NCI-H2171 (cell line): ENCODE results near the gene PRKN.
"Not testable (repeated sequence)": the region's sequence is repeated elsewhere in the genome, so short reads cannot be mapped to it uniquely, and the experiment has no call there.

Source experiments
- DNase-seq: peaks from one replicate; lab custom pipeline; 2025; lab: John Stamatoyannopoulos, UW

PRKN gene

GRCh38 chr6:162443101-162443500, 284.5 kb downstream of the PRKN start:
- DNase-seq, result no peak

- peak; percentile 2 for DNase-seq
Observed at GRCh38 chr6:162442687-162443086, 284.9 kb downstream of the PRKN start.

- no peak for DNase-seq
Observed at GRCh38 chr6:162441991-162442390, 285.6 kb downstream of the PRKN start.

GRCh38 chr6:162438980-162439379, 288.6 kb downstream of the PRKN start:
- no peak for DNase-seq

GRCh38 chr6:162435071-162435470, 292.5 kb downstream of the PRKN start:
- DNase-seq, result no peak

GRCh38 chr6:162421004-162421403, 306.6 kb downstream of the PRKN start:
- DNase-seq, result no peak

- no peak for DNase-seq
Observed at GRCh38 chr6:162416831-162417537, 310.6 kb downstream of the PRKN start.

GRCh38 chr6:162416307-162416706, 311.3 kb downstream of the PRKN start:
- DNase-seq, result no peak

GRCh38 chr6:162409741-162410691, 317.6 kb downstream of the PRKN start:
- DNase-seq, result no peak

- no peak for DNase-seq
Observed at GRCh38 chr6:162408826-162409535, 318.6 kb downstream of the PRKN start.

- no peak for DNase-seq
Observed at GRCh38 chr6:162404951-162405350, 322.6 kb downstream of the PRKN start.

GRCh38 chr6:162403031-162403430, 324.5 kb downstream of the PRKN start:
- DNase-seq, result no peak

- no peak for DNase-seq
Observed at GRCh38 chr6:162395181-162395580, 332.4 kb downstream of the PRKN start.

- not testable (repeated sequence) for DNase-seq
Observed at GRCh38 chr6:162390961-162391811, 336.4 kb downstream of the PRKN start.

- DNase-seq, result no peak
Observed at GRCh38 chr6:162389343-162390085, 338.1 kb downstream of the PRKN start.

- DNase-seq, result no peak
Observed at GRCh38 chr6:162388383-162388777, 339.2 kb downstream of the PRKN start.

GRCh38 chr6:162387718-162388382, 339.7 kb downstream of the PRKN start:
- DNase-seq, result no peak

- DNase-seq, result no peak
Observed at GRCh38 chr6:162385980-162386379, 341.6 kb downstream of the PRKN start.

GRCh38 chr6:162379757-162380409, 347.7 kb downstream of the PRKN start:
- no peak for DNase-seq

GRCh38 chr6:162377735-162378134, 349.8 kb downstream of the PRKN start:
- DNase-seq, result no peak
